GM12878 (cell line): ENCODE data around the gene EDEM3. TPM values are rescaled to one million over a fixed set of nuclear protein-coding genes. Genes with fewer than 3 reads are reported as not detected.

ENCODE experiments used
- ATAC-seq: fragments of 200-7000 bp; cut with Tn5 transposase; 3 replicates; pipeline ENCODE4 v1.9.1; 2020; ENCODE audit warnings: mild to moderate bottlenecking, moderate library complexity
- BruUV-seq: library from RNA; stranded (reverse); fragments of 400-500 nt; replicated peaks from 2 replicates; lab custom pipeline; 2021; lab: Mats Ljungman, UMichigan
- CTCF ChIA-PET: fragments of 300-600 bp; sonication (Branson Sonifier 250); formaldehyde crosslinking; extraction: SDS; loops from one replicate; lab custom pipeline; 2021; ENCODE audit warnings: inconsistent platforms; lab: Yijun Ruan, JAX
- POLR2A ChIA-PET: fragments of 350-600 bp; formaldehyde crosslinking; extraction: SDS; loops from one replicate; lab custom pipeline; 2021; ENCODE audit warnings: inconsistent platforms; lab: Charles Lee
- RAD21 ChIA-PET: fragments of 300-600 bp; sonication (Branson Sonifier 250); formaldehyde crosslinking; loops from one replicate; lab custom pipeline; 2023; ENCODE audit warnings: antibody characterized with exemption; ENCODE audit not compliant: unreplicated experiment; lab: Charles Lee
- SMC1A ChIA-PET: fragments of 300-600 bp; sonication (Branson Sonifier 250); formaldehyde crosslinking; loops from one replicate; lab custom pipeline; 2023; ENCODE audit not compliant: unreplicated experiment, uncharacterized antibody; lab: Charles Lee
- DNase-seq: peaks from one replicate; pipeline ENCODE4 v3.0.0-alpha.2; 2011; ENCODE audit warnings: low read depth, low spot score
- FAIRE-seq: peaks from 3 replicates; lab custom pipeline; 2011; peaks lifted over from hg19 to GRCh38; lab: Jason Lieb, UNC
- H2AFZ ChIP-seq: 2 replicates; pipeline ENCODE4 v1.6.0; 2011; ENCODE audit warnings: low read depth, low read length, control low read depth; ENCODE audit not compliant: control insufficient read depth
- H3K27ac ChIP-seq: 2 replicates; pipeline ENCODE4 v1.5.1; 2011; ENCODE audit warnings: control low read depth; ENCODE audit not compliant: control insufficient read depth, insufficient read depth
- H3K27me3 ChIP-seq, 2 experiments: replicated peaks in 1 of 2; 2 replicates each; pipeline versions ENCODE4 v1.6.0 to v1.6.1; 2011; ENCODE audit warnings: low read length in 1 of 2; ENCODE audit not compliant: control insufficient read depth in 2 of 2, insufficient read depth in 2 of 2
- H3K36me3 ChIP-seq, 2 experiments: 2 replicates each; pipeline ENCODE4 v1.5.1; 2011; ENCODE audit warnings: low read length in 1 of 2; ENCODE audit not compliant: control insufficient read depth in 2 of 2, insufficient read depth in 2 of 2
- H3K4me1 ChIP-seq: 2 replicates; pipeline ENCODE4 v1.6.1; 2011; ENCODE audit warnings: mild to moderate bottlenecking, low read length, moderate library complexity, mixed read lengths; ENCODE audit not compliant: control insufficient read depth, insufficient read depth
- H3K4me2 ChIP-seq: 2 replicates; pipeline ENCODE4 v1.6.0; 2011; ENCODE audit warnings: control low read depth; ENCODE audit not compliant: control insufficient read depth, insufficient read depth
- H3K4me3 ChIP-seq: fragments of 200-600 bp; sonication (generic); 2 replicates; pipeline ENCODE4 v1.5.1; 2016
- H3K79me2 ChIP-seq: 2 replicates; pipeline ENCODE4 v1.6.0; 2011; ENCODE audit warnings: low read length; ENCODE audit not compliant: control insufficient read depth, insufficient read depth
- H3K9ac ChIP-seq: 2 replicates; pipeline ENCODE4 v1.8.0; 2011; ENCODE audit warnings: low read length, control low read depth, mixed read lengths; ENCODE audit not compliant: control insufficient read depth, insufficient read depth
- H3K9me3 ChIP-seq: replicated peaks from 3 replicates; pipeline ENCODE4 v1.5.1; 2011; ENCODE audit warnings: mild to moderate bottlenecking, low read length; ENCODE audit not compliant: control insufficient read depth, insufficient read depth
- H4K20me1 ChIP-seq: 2 replicates; pipeline ENCODE4 v1.6.0; 2011; ENCODE audit not compliant: control insufficient read depth, insufficient read depth
- ASH2L ChIP-seq: fragments of 300-600, 200-600 bp; sonication (generic); IDR thresholded peaks from 2 replicates; pipeline ENCODE4 v1.6.1; 2017; ENCODE audit warnings: low read depth, mild to moderate bottlenecking, borderline replicate concordance
- DPF2 ChIP-seq: fragments of 450-650 bp; IDR thresholded peaks from 2 replicates; pipeline ENCODE4 v1.6.1; 2017; ENCODE audit warnings: mild to moderate bottlenecking
- E4F1 ChIP-seq: fragments of 450-650 bp; IDR thresholded peaks from 2 replicates; pipeline ENCODE4 v1.6.1; 2018; ENCODE audit warnings: borderline replicate concordance, mild to moderate bottlenecking; ENCODE audit not compliant: partially characterized antibody
- FOXM1 ChIP-seq: IDR thresholded peaks from 2 replicates; pipeline ENCODE4 v1.6.1; 2012; ENCODE audit warnings: low read depth, mild to moderate bottlenecking, inconsistent platforms, low read length, moderate library complexity
- JUND ChIP-seq: IDR thresholded peaks from 2 replicates; pipeline ENCODE4 v1.6.1; 2012; ENCODE audit warnings: low read depth, mild to moderate bottlenecking, low read length, improper control_type of control experiment, moderate library complexity
- MEF2B ChIP-seq: fragments of 450-650 bp; IDR thresholded peaks from 2 replicates; pipeline ENCODE4 v1.6.1; 2018; ENCODE audit warnings: mild to moderate bottlenecking, moderate library complexity; ENCODE audit not compliant: partially characterized antibody, poor library complexity, severe bottlenecking
- PAX5 ChIP-seq: IDR thresholded peaks from 2 replicates; pipeline ENCODE4 v1.6.1; 2011; ENCODE audit warnings: low read depth, low read length, borderline replicate concordance
- PAX8 ChIP-seq: fragments of 450-650 bp; IDR thresholded peaks from 2 replicates; pipeline ENCODE4 v1.6.1; 2017; ENCODE audit warnings: mild to moderate bottlenecking, moderate library complexity
- SMAD5 ChIP-seq: IDR thresholded peaks from 2 replicates; pipeline ENCODE4 v1.6.1; 2016; ENCODE audit warnings: antibody characterized with exemption, low read depth
- ZBTB11 ChIP-seq: fragments of 450-650 bp; formaldehyde crosslinking; IDR thresholded peaks from 2 replicates; pipeline ENCODE4 v1.5.0; 2022; ENCODE audit warnings: mild to moderate bottlenecking, missing genetic modification characterization
- WGBS: methylation state at CpG from one replicate; pipeline ENCODE4 v1.1.6; 2016; ENCODE audit warnings: low lambda C conversion rate; ENCODE audit not compliant: insufficient replicate concordance, insufficient coverage; ENCODE audit errors: missing lambda C conversion rate; 5-methylcytosine and 5-hydroxymethylcytosine counted together
- in situ Hi-C: fragments of 300-500 bp; cut with MboI; formaldehyde crosslinking; loops from 9 replicates; pipeline ENCODE4 v1.14.3; 2018; ENCODE audit warnings: mixed read lengths
- intact Hi-C: fragments of 100-400 bp; cut with micrococcal nuclease; formaldehyde crosslinking; loops from one replicate; pipeline ENCODE4 v1.14.2; 2022; ENCODE audit not compliant: unreplicated experiment
- polyA plus RNA-seq, 11 experiments: library from polyadenylated mRNA; depleted of rRNA in 4 of 11; unstranded in 6 of 11; stranded (reverse) in 5 of 11; fragments of >200 nt; fragmentation: Nextera tagmentation in 4 of 11; fragmentation: Illumina TruSeq in 1 of 11; extraction: Ambion mirVana in 4 of 11; extraction: Trizol in 1 of 11; gene quantifications; 1 replicate in 1 of 11; 2 replicates in 10 of 11; pipeline versions ENCODE4 v1.2.1 to v1.2.3, GENCODE V29; 2011 to 2016; ENCODE audit warnings: inconsistent platforms in 2 of 11, missing spikeins in 2 of 11, low read depth in 1 of 11
- total RNA-seq, 4 experiments: library from RNA; depleted of rRNA in 3 of 4; stranded (reverse); fragments of >200 nt in 3 of 4; fragmentation: Illumina TruSeq in 1 of 4; extraction: Trizol in 1 of 4; gene quantifications; 2 replicates each; pipeline versions ENCODE4 v1.2.1 to v1.2.3, GENCODE V29; 2013 to 2021
- TF ChIP-seq, protein P1 (sequence below): IDR thresholded peaks from 2 replicates; pipeline ENCODE4 v1.6.1; 2012; ENCODE audit warnings: improper control_type of control experiment, low read depth, low read length; ENCODE audit not compliant: insufficient replicate concordance
- TF ChIP-seq, protein P2 (sequence below): fragments of 450-650 bp; IDR thresholded peaks from 2 replicates; pipeline ENCODE4 v1.6.1; 2016; ENCODE audit warnings: mild to moderate bottlenecking

Gene EDEM3
- total and polyA plus RNA-seq, 10 of the 15 experiments (the other 5 are each of a cell fraction or from before 2014, with no cell fraction given) = 6.4 to 19.3 (median 14.3) TPM

DNA sequence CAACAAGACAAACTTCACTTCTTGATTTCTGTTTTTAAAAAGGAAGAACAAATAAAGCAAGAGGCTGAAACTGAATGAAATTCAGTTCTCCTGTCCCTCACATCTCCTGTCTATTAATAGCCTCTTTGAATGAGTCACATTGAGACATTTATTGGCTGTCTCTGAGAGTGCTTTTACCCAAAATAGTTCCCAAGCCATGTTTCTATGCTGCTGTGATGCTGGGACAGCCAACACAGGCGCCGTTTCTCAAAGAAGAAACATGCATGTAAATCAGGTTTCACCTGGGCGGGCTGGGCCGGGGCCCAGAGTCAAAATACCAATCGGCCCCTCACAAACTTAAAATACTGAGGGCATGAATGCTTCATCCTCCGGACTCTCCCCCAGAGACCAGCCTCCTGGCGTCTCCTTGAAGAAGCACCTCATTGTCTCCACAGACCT is 105.2 kb downstream of the EDEM3 start:
- SMC1A ChIA-PET = no interaction called here
- intact Hi-C loops = no loop called here
- TF ChIP-seq, protein P1, sequence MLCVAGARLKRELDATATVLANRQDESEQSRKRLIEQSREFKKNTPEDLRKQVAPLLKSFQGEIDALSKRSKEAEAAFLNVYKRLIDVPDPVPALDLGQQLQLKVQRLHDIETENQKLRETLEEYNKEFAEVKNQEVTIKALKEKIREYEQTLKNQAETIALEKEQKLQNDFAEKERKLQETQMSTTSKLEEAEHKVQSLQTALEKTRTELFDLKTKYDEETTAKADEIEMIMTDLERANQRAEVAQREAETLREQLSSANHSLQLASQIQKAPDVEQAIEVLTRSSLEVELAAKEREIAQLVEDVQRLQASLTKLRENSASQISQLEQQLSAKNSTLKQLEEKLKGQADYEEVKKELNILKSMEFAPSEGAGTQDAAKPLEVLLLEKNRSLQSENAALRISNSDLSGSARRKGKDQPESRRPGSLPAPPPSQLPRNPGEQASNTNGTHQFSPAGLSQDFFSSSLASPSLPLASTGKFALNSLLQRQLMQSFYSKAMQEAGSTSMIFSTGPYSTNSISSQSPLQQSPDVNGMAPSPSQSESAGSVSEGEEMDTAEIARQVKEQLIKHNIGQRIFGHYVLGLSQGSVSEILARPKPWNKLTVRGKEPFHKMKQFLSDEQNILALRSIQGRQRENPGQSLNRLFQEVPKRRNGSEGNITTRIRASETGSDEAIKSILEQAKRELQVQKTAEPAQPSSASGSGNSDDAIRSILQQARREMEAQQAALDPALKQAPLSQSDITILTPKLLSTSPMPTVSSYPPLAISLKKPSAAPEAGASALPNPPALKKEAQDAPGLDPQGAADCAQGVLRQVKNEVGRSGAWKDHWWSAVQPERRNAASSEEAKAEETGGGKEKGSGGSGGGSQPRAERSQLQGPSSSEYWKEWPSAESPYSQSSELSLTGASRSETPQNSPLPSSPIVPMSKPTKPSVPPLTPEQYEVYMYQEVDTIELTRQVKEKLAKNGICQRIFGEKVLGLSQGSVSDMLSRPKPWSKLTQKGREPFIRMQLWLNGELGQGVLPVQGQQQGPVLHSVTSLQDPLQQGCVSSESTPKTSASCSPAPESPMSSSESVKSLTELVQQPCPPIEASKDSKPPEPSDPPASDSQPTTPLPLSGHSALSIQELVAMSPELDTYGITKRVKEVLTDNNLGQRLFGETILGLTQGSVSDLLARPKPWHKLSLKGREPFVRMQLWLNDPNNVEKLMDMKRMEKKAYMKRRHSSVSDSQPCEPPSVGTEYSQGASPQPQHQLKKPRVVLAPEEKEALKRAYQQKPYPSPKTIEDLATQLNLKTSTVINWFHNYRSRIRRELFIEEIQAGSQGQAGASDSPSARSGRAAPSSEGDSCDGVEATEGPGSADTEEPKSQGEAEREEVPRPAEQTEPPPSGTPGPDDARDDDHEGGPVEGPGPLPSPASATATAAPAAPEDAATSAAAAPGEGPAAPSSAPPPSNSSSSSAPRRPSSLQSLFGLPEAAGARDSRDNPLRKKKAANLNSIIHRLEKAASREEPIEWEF = no peak
- TF ChIP-seq MEF2B (no peak), ASH2L (no peak), DPF2 (no peak), PAX5 (no peak), FOXM1 (no peak), ZBTB11 (CRISPR knock-in tag) (no peak), JUND (no peak), E4F1 (no peak), SMAD5 (no peak), PAX8 (no peak)
- TF ChIP-seq, protein P2, sequence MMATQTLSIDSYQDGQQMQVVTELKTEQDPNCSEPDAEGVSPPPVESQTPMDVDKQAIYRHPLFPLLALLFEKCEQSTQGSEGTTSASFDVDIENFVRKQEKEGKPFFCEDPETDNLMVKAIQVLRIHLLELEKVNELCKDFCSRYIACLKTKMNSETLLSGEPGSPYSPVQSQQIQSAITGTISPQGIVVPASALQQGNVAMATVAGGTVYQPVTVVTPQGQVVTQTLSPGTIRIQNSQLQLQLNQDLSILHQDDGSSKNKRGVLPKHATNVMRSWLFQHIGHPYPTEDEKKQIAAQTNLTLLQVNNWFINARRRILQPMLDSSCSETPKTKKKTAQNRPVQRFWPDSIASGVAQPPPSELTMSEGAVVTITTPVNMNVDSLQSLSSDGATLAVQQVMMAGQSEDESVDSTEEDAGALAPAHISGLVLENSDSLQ = peak; percentile 67

More for the DNA sequence above, 105.2 kb downstream of the EDEM3 start:
- DNase-seq = peak; percentile 57
- Histone ChIP-seq H3K36me3 (no peaks in the 10 kb centered on the region), H3K27me3 (no peaks in the 10 kb centered on the region), H3K4me1 (peaks cover 30% of the 10 kb centered on the region), H3K4me3 (peak overlapping the region; percentile 50; the same call in 1 of the 2 replicates), H3K27ac (peak overlapping the region; percentile 74), H2AFZ (peak overlapping the region; percentile 21; the same call in 1 of the 2 replicates), H3K4me2 (peak overlapping the region; percentile 80), H4K20me1 (no peaks in the 10 kb centered on the region), H3K79me2 (no peaks in the 10 kb centered on the region), H3K9me3 (no peaks in the 10 kb centered on the region; the same call in 1 of the 3 replicates), H3K9ac (peak overlapping the region; percentile 57)
- 2% methylated on average over 7 of the region's 7 CpGs for WGBS
- ATAC-seq = peak; percentile 55
- ChIA-PET POLR2A (interaction anchor here (0.6 kb wide), 1 partner anchor 292 kb away, joined by 6 read pairs; no protein-coding TSS in a partner anchor), RAD21 (no interaction called here), CTCF (no interaction called here)
- no TSS peak for BruUV-seq
- in situ Hi-C loops = no loop called here
- peak; percentile 79 for FAIRE-seq
